GM12892 (cell line): Measurements from ENCODE around the gene VEGFB.

Source experiments
- DNase-seq: peaks from one replicate; pipeline ENCODE4 v3.0.0; 2011; ENCODE audit not compliant: insufficient read length
- FAIRE-seq: peaks from 2 replicates; lab custom pipeline; 2011; peaks lifted over from hg19 to GRCh38; lab: Jason Lieb, UNC
- POLR2A ChIP-seq: IDR thresholded peaks from 2 replicates; pipeline ENCODE4 v1.6.1; 2011; ENCODE audit warnings: low read depth, low read length, control low read depth
- POLR2AphosphoS5 ChIP-seq: IDR thresholded peaks from 2 replicates; pipeline ENCODE4 v1.6.1; 2011; ENCODE audit warnings: low read depth, low read length, control low read depth
- TAF1 ChIP-seq: IDR thresholded peaks from 2 replicates; pipeline ENCODE4 v1.6.1; 2011; ENCODE audit warnings: low read depth, mild to moderate bottlenecking, control low read depth, low read length, borderline replicate concordance

Gene VEGFB

GRCh38 chr11:64204080-64204440 lies 30.3 kb upstream of the VEGFB start:
- DNase-seq, result no peak
- no peak for FAIRE-seq
- TF ChIP-seq TAF1, result no peak
- TF ChIP-seq POLR2AphosphoS5, result no peak
- TF ChIP-seq POLR2A, result no peak

GRCh38 chr11:64204464-64204989 lies 29.9 kb upstream of the VEGFB start:
- TF ChIP-seq POLR2A, result no peak
- no peak for TF ChIP-seq POLR2AphosphoS5
- no peak for TF ChIP-seq TAF1
- FAIRE-seq, result peak; percentile 86
- DNase-seq, result peak; percentile 79

GRCh38 chr11:64206457-64207255 lies 27.7 kb upstream of the VEGFB start, which contains the start of gene FERMT3:
FERMT3 (plus strand) TSS chr11:64206721; CDS start chr11:64207365, 644 bp downstream.
- TF ChIP-seq POLR2AphosphoS5 (peak; percentile 19), TAF1 (peak; percentile 43; the same call in 1 of the 2 replicates), POLR2A (0 out of 2 replicates have a peak, but pooled peaks have one; percentile 52)
- DNase-seq (peak; percentile 72), FAIRE-seq (no peak)

GRCh38 chr11:64207256-64208085 lies 26.9 kb upstream of the VEGFB start:
- TF ChIP-seq POLR2A (peak; percentile 85), TAF1 (peak; percentile 60), POLR2AphosphoS5 (peak; percentile 93)
- FAIRE-seq, result peak; percentile 98

GRCh38 chr11:64208086-64208795 lies 26.1 kb upstream of the VEGFB start:
- FAIRE-seq, result no peak
- no peak for DNase-seq
- TF ChIP-seq TAF1 (no peak), POLR2A (no peak), POLR2AphosphoS5 (no peak)

More at GRCh38 chr11:64207256-64208085, 26.9 kb upstream of the VEGFB start:
- peak; percentile 97 for DNase-seq

- FAIRE-seq (no peak), DNase-seq (no peak)
- TF ChIP-seq POLR2A (no peak), POLR2AphosphoS5 (no peak), TAF1 (no peak)
Observed at GRCh38 chr11:64208796-64209562, 25.4 kb upstream of the VEGFB start.

GRCh38 chr11:64209563-64209843 lies 24.9 kb upstream of the VEGFB start:
- DNase-seq, result no peak
- FAIRE-seq, result no peak
- no peak for TF ChIP-seq TAF1
- TF ChIP-seq POLR2AphosphoS5, result no peak
- no peak for TF ChIP-seq POLR2A

GRCh38 chr11:64210301-64211020 lies 23.9 kb upstream of the VEGFB start:
- no peak for FAIRE-seq
- TF ChIP-seq POLR2A (no peak), TAF1 (no peak), POLR2AphosphoS5 (no peak)

GRCh38 chr11:64211181-64211872 lies 23.1 kb upstream of the VEGFB start:
- no peak for FAIRE-seq
- TF ChIP-seq POLR2AphosphoS5 (no peak), POLR2A (no peak), TAF1 (no peak)
- DNase-seq, result no peak

More at GRCh38 chr11:64210301-64211020, 23.9 kb upstream of the VEGFB start:
- DNase-seq, result no peak
